Naive B cell (primary cell): Measurements from ENCODE around the gene CDK2. TPM values are rescaled to one million over a fixed set of nuclear protein-coding genes. Genes with fewer than 3 reads are reported as not detected.
"Not testable (repeated sequence)": the region's sequence is repeated elsewhere in the genome, so short reads cannot be mapped to it uniquely, and the experiment has no call there.

Experiments
- ATAC-seq, 2 donors: fragments of 150-1000 bp; cut with Tn5 transposase; 2 replicates each; pipeline ENCODE4 v1.10.0; 2021; ENCODE audit warnings: low read depth in 2 of 2, mild to moderate bottlenecking in 2 of 2, moderate library complexity in 2 of 2
- DNase-seq: peaks from one replicate; pipeline ENCODE4 v3.0.0; 2022
- H3K27ac Mint-ChIP-seq, 6 donors: one replicate each; pipeline ENCODE4 v1.8.0; 2020 to 2022; ENCODE audit warnings: mild to moderate bottlenecking in 6 of 6, mixed read lengths in 6 of 6, moderate library complexity in 5 of 6, inconsistent platforms in 2 of 6
- H3K27me3 Mint-ChIP-seq, 3 donors: one replicate each; pipeline ENCODE4 v1.8.0; 2021 to 2022; ENCODE audit warnings: mixed read lengths in 3 of 3, mild to moderate bottlenecking in 1 of 3
- H3K36me3 Mint-ChIP-seq, 2 donors: one replicate each; pipeline ENCODE4 v1.8.0; 2020 to 2022; ENCODE audit warnings: mixed read lengths in 2 of 2, inconsistent platforms in 1 of 2, mild to moderate bottlenecking in 1 of 2
- H3K4me1 Mint-ChIP-seq, 3 donors: one replicate each; pipeline ENCODE4 v1.8.0; 2020 to 2022; ENCODE audit warnings: mixed read lengths in 3 of 3, inconsistent platforms in 1 of 3, mild to moderate bottlenecking in 1 of 3, moderate library complexity in 1 of 3
- H3K4me3 Mint-ChIP-seq, 8 donors: one replicate each; pipeline ENCODE4 v1.8.0; 2020 to 2022; ENCODE audit warnings: mild to moderate bottlenecking in 8 of 8, mixed read lengths in 8 of 8, moderate library complexity in 8 of 8, inconsistent platforms in 2 of 8
- H3K9me3 Mint-ChIP-seq, 7 donors: one replicate each; pipeline ENCODE4 v1.8.0; 2020 to 2022; ENCODE audit warnings: mixed read lengths in 7 of 7, mild to moderate bottlenecking in 5 of 7, inconsistent platforms in 2 of 7, moderate library complexity in 1 of 7
- polyA plus RNA-seq, 6 donors: library from polyadenylated mRNA; unstranded; fragments of 300-500 nt; fragmentation: Illumina TruSeq; gene quantifications; one replicate each; pipeline ENCODE4 v1.2.3, GENCODE V29; 2021; ENCODE audit warnings: low read depth in 6 of 6

CDK2 gene
- polyA plus RNA-seq, 6 donors from 2014 or later, result 10.0 to 18.6 (median 11.9) TPM

GRCh38 chr12:55996201-55996714 is 29.6 kb downstream of the CDK2 start:
- no peaks in the 10 kb centered on the region for H3K27me3 Mint-ChIP-seq
- peaks cover 6 to 13% of the 10 kb centered on the region in 2 donors for H3K36me3 Mint-ChIP-seq
- ATAC-seq, result peak; percentile 74
- peaks cover 18 to 23% (median 18%) of the 10 kb centered on the region in 3 donors for H3K4me1 Mint-ChIP-seq
- peak overlapping the region in 1 of 6 donors; percentile 38 for H3K27ac Mint-ChIP-seq
- H3K9me3 Mint-ChIP-seq, result no peaks in the 10 kb centered on the region
- H3K4me3 Mint-ChIP-seq, result peak overlapping the region in 7 of 8 donors; percentile 44 to 88 (median 73)
- DNase-seq, result peak; percentile 61

- H3K36me3 Mint-ChIP-seq, result peaks cover 6 to 8% of the 10 kb centered on the region in 2 donors
- no peaks in the 10 kb centered on the region for H3K27me3 Mint-ChIP-seq
- H3K9me3 Mint-ChIP-seq, result no peaks in the 10 kb centered on the region
- peak; percentile 36 to 62 for ATAC-seq
- DNase-seq, result no peak
- peaks cover 18 to 23% (median 18%) of the 10 kb centered on the region in 3 donors for H3K4me1 Mint-ChIP-seq
- peak within 1 kb of the TSS in 2 of 6 donors; percentile 38 to 59 for H3K27ac Mint-ChIP-seq
- peak within 1 kb of the TSS; percentile 44 to 88 (median 72) for H3K4me3 Mint-ChIP-seq
These were observed 30.3 kb downstream of the CDK2 start, which contains the start of gene SUOX for GRCh38 chr12:55996715-55997534. Gene SUOX, plus strand, starts transcription at chr12:55997276. Its CDS starts 4,946 bp downstream, at chr12:56002222.

- Mint-ChIP-seq H3K27me3 (no peaks in the 10 kb centered on the region), H3K27ac (no peak overlapping the region), H3K36me3 (peaks cover 3 to 6% of the 10 kb centered on the region in 2 donors), H3K4me3 (peak overlapping the region in 7 of 8 donors; percentile 32 to 83 (median 70)), H3K4me1 (peaks cover 18 to 23% (median 18%) of the 10 kb centered on the region in 3 donors), H3K9me3 (no peaks in the 10 kb centered on the region)
- DNase-seq, result no peak
- ATAC-seq, result no peak
These were observed 30.9 kb downstream of the CDK2 start for GRCh38 chr12:55997535-55997859.

DNA sequence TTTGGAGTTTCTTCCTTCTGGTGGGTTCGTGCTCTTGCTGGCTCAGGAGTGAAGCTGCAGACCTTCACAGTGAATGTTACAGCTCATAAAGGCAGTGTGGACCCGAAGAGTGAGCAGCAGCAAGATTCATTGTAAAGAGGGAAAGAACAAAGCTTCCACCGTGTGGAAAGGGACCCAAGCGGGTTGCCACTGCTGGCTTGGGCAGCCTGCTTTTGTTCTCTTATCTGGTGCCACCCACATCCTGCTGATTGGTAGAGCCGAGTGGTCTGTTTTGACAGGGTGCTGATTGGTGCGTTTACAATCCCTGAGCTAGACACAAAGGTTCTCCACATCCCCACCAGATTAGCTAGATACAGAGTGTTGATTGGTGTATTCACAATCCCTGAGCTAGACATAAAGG is 32.9 kb downstream of the CDK2 start:
- not testable (repeated sequence) for DNase-seq, H3K27ac Mint-ChIP-seq
- H3K4me1 Mint-ChIP-seq, result peaks cover 18 to 25% (median 21%) of the 10 kb centered on the region in 3 donors

DNA sequence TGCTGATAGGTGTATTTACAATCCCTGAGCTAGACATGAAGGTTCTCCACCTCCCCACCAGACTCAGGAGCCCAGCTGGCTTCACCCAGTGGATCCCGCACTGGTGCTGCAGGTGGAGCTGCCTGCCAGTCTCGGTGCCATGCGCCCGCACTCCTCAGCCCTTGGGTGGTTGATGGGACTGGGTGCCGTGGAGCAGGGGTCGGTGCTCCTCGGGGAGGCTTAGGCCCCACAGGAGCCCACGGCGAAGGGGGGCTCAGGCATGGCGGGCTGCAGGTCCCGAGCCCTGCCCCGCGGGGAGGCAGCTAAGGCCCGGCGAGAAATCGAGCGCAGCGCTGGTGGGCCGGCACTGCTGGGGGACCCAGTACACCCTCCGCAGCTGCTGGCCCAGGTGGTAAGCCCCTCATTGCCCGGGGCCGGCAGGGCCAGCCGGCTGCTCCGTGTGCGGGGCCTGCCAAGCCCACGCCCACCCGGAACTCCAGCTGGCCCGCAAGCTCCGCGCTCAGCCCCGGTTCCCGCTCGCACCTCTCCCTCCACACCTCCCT is 33.4 kb downstream of the CDK2 start:
- H3K27ac Mint-ChIP-seq, H3K36me3 Mint-ChIP-seq, DNase-seq, ATAC-seq, H3K4me3 Mint-ChIP-seq, H3K27me3 Mint-ChIP-seq, H3K9me3 Mint-ChIP-seq: not testable (repeated sequence)
- peaks cover 18 to 26% (median 21%) of the 10 kb centered on the region in 3 donors for H3K4me1 Mint-ChIP-seq

More for the DNA sequence above, 32.9 kb downstream of the CDK2 start:
- not testable (repeated sequence) for H3K36me3 Mint-ChIP-seq, ATAC-seq, H3K27me3 Mint-ChIP-seq, H3K9me3 Mint-ChIP-seq
- H3K4me3 Mint-ChIP-seq, result peak overlapping the region in 1 of 8 donors; percentile 9

GRCh38 chr12:56001487-56002100 is 35.0 kb downstream of the CDK2 start:
- Mint-ChIP-seq H3K27me3 (no peaks in the 10 kb centered on the region), H3K4me3 (no peak overlapping the region), H3K36me3 (no peaks in the 10 kb centered on the region), H3K9me3 (no peaks in the 10 kb centered on the region), H3K4me1 (peaks cover 10 to 19% (median 16%) of the 10 kb centered on the region in 3 donors), H3K27ac (no peak overlapping the region)
- no peak for ATAC-seq
- no peak for DNase-seq

DNA sequence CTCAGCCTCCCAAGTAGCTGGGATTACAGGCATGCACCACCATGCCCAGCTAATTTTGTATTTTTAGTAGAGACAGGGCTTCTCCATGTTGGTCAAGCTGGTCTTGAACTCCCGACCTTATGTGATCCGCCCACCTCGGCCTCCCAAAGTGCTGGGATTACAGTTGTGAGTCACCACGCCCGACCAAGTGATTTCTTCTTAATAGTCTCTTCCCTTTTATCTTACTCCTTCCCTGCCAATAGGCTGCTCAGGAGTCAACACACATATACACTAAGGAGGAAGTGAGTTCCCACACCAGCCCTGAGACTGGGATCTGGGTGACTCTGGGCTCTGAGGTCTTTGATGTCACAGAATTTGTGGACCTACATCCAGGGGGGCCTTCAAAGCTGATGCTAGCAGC is 36.7 kb downstream of the CDK2 start:
- DNase-seq, H3K9me3 Mint-ChIP-seq, H3K36me3 Mint-ChIP-seq, ATAC-seq, H3K27me3 Mint-ChIP-seq, H3K27ac Mint-ChIP-seq: not testable (repeated sequence)
- peak overlapping the region in 1 of 8 donors; percentile 18 for H3K4me3 Mint-ChIP-seq
- H3K4me1 Mint-ChIP-seq, result peaks cover 10 to 15% (median 15%) of the 10 kb centered on the region in 3 donors

DNA sequence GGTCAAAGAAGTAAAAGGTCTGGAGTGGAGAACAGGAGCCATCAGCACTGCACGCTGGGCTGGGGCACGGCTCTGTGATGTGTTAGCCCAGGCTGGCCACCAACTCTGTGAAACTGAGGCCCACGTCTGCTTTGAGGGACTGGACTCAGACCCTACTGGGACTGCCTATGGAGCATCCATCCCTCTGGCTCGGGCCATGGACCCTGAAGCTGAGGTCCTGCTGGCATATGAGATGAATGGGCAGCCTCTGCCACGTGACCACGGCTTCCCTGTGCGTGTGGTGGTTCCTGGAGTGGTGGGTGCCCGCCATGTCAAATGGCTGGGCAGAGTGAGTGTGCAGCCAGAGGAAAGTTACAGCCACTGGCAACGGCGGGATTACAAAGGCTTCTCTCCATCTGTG is 37.6 kb downstream of the CDK2 start:
- no peak for DNase-seq
- Mint-ChIP-seq H3K4me3 (peak overlapping the region in 1 of 8 donors; percentile 31), H3K36me3 (no peaks in the 10 kb centered on the region), H3K27ac (peak overlapping the region in 1 of 6 donors; percentile 70), H3K9me3 (no peaks in the 10 kb centered on the region), H3K4me1 (peaks cover 14 to 21% (median 20%) of the 10 kb centered on the region in 3 donors), H3K27me3 (no peaks in the 10 kb centered on the region)
- ATAC-seq, result no peak

DNA sequence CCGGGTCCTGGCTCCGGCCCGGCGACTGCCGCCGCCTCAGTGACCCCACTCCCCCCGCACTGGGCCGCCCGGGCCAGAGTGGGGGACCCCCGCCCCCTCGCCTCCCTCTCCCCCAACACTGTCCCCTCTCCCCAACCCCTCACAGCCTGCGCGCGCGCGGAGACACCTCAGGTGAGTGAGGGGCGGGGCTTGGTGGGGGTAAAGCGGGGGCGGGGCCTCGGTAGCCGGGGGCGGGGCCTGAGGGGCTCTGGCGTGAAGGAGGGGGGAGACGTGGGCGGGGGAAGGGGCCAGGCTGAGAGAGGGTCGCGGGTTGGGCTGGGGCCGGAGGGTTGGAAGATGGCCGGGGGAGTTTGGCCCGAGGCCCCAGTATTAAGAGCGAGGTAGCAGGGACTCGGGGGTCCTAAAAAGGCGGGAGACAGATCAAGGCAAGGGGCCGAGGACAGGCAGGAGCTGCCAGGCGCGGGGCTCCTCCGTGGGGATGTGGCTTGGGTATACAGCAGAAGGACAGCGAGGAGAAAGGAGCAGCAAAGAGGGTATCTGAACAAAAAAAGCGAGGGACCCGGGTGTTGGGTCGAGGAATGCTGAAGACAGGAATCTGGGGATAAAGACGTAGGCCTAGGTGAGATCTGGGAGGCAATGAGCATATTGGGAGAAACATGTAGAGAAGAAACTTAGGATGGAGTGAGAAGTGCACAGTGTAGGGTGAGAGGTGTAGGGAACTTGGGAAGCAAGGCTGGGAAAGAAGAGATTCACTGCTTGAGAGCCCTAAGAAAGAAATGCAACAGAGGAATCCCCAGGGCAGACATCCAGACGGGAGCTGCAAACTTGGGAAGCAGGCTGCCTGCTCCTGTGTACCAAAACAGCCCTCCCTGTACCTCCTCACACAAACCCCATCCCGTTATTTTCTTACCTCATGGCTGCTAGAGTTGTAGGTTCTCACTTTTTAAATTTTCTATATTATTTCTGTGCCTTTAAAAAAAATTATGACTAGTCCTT is 41.2 kb downstream of the CDK2 start:
- peak; percentile 53 for DNase-seq
- Mint-ChIP-seq H3K9me3 (no peaks in the 10 kb centered on the region), H3K4me1 (peaks cover 14 to 21% (median 20%) of the 10 kb centered on the region in 3 donors), H3K36me3 (no peaks in the 10 kb centered on the region), H3K27ac (peak overlapping the region in 4 of 6 donors; percentile 82 to 93 (median 86)), H3K4me3 (peak overlapping the region; percentile 82 to 95 (median 92)), H3K27me3 (no peaks in the 10 kb centered on the region)
- ATAC-seq, result peak; percentile 85 to 86

- Mint-ChIP-seq H3K27ac (no peak overlapping the region), H3K9me3 (no peaks in the 10 kb centered on the region), H3K4me1 (peaks cover 13 to 21% (median 14%) of the 10 kb centered on the region in 3 donors), H3K36me3 (no peaks in the 10 kb centered on the region), H3K4me3 (peak overlapping the region in 3 of 8 donors; percentile 32 to 57 (median 48)), H3K27me3 (no peaks in the 10 kb centered on the region)
- DNase-seq (no peak), ATAC-seq (no peak)
These were observed 43.5 kb downstream of the CDK2 start for GRCh38 chr12:56010111-56010570.

GRCh38 chr12:56011509-56012090 is 45.0 kb downstream of the CDK2 start:
- Mint-ChIP-seq H3K27ac (no peak overlapping the region), H3K4me1 (peaks cover 13 to 18% (median 14%) of the 10 kb centered on the region in 3 donors), H3K27me3 (no peaks in the 10 kb centered on the region), H3K4me3 (peak overlapping the region in 1 of 8 donors; percentile 30), H3K9me3 (no peaks in the 10 kb centered on the region), H3K36me3 (no peaks in the 10 kb centered on the region)
- DNase-seq (no peak), ATAC-seq (no peak)

GRCh38 chr12:56013482-56013881 is 46.9 kb downstream of the CDK2 start:
- DNase-seq, result no peak
- Mint-ChIP-seq H3K9me3 (no peaks in the 10 kb centered on the region), H3K4me1 (peaks cover 4 to 5% (median 5%) of the 10 kb centered on the region in 3 donors), H3K4me3 (peak overlapping the region in 2 of 8 donors; percentile 33 to 56), H3K27me3 (no peaks in the 10 kb centered on the region), H3K36me3 (peaks cover 0 to 5% of the 10 kb centered on the region in 2 donors), H3K27ac (no peak overlapping the region)
- ATAC-seq, result no peak
